H1 (cell line): ENCODE data around the gene GPR68. TPM values are rescaled to one million over a fixed set of nuclear protein-coding genes. Genes with fewer than 3 reads are reported as not detected.

Experiments
- CTCF ChIA-PET: fragments of 300-600 bp; sonication (Branson Sonifier 250); formaldehyde crosslinking; loops from one replicate; lab custom pipeline; 2021; ENCODE audit not compliant: partially characterized antibody; lab: Charles Lee
- POLR2A ChIA-PET: fragments of 300-600 bp; sonication (Branson Sonifier 250); formaldehyde crosslinking; loops from one replicate; lab custom pipeline; 2021; ENCODE audit warnings: inconsistent platforms; ENCODE audit not compliant: partially characterized antibody; lab: Charles Lee
- DNase-seq, 2 experiments: peaks; one replicate each; pipeline versions ENCODE4 v3.0.0 to v3.0.0-alpha.2; 2010 to 2022; ENCODE audit warnings: low spot score in 2 of 2, low read depth in 1 of 2, mixed read lengths in 1 of 2
- FAIRE-seq: peaks from 2 replicates; lab custom pipeline; 2011; peaks lifted over from hg19 to GRCh38; lab: Jason Lieb, UNC
- H2AFZ ChIP-seq: 2 replicates; pipeline ENCODE4 v1.8.1; 2012; ENCODE audit warnings: low read length, inconsistent platforms
- H2AK5ac ChIP-seq: 2 replicates; pipeline ENCODE4 v1.6.1; 2013; ENCODE audit warnings: low read depth, low read length
- H2BK120ac ChIP-seq: replicated peaks from 2 replicates; pipeline ENCODE3; 2013; ENCODE audit warnings: low read depth, low read length, inconsistent platforms
- H2BK12ac ChIP-seq: 2 replicates; pipeline ENCODE4 v1.6.1; 2013; ENCODE audit warnings: low read depth, low read length
- H2BK15ac ChIP-seq: 2 replicates; pipeline ENCODE4 v1.6.1; 2013; ENCODE audit warnings: low read length
- H2BK20ac ChIP-seq: 2 replicates; pipeline ENCODE4 v1.6.1; 2013; ENCODE audit warnings: low read length
- H2BK5ac ChIP-seq: 2 replicates; pipeline ENCODE4 v1.6.1; 2013; ENCODE audit warnings: low read depth, low read length
- H3K14ac ChIP-seq: 2 replicates; pipeline ENCODE4 v1.6.1; 2013; ENCODE audit warnings: inconsistent platforms; ENCODE audit not compliant: insufficient read length
- H3K18ac ChIP-seq: 2 replicates; pipeline ENCODE4 v1.6.1; 2013; ENCODE audit warnings: low read length; ENCODE audit errors: extremely low read depth
- H3K23ac ChIP-seq: 2 replicates; pipeline ENCODE4 v1.6.1; 2013; ENCODE audit warnings: inconsistent platforms; ENCODE audit not compliant: insufficient read length
- H3K23me2 ChIP-seq: 2 replicates; pipeline ENCODE4 v1.6.1; 2013; ENCODE audit warnings: low read depth, low read length
- H3K27ac ChIP-seq: 2 replicates; pipeline ENCODE4 v1.6.1; 2011; ENCODE audit warnings: low read depth, low read length, inconsistent platforms
- H3K27me3 ChIP-seq, 4 experiments: replicated peaks in 1 of 4; 1 replicate in 1 of 4; 2 replicates in 3 of 4; pipeline versions ENCODE4 v1.6.1 to v1.8.1; 2011 to 2013; ENCODE audit warnings: low read length in 3 of 4, mild to moderate bottlenecking in 3 of 4, inconsistent platforms in 2 of 4, mixed read lengths in 2 of 4, moderate library complexity in 1 of 4; ENCODE audit not compliant: control insufficient read depth in 3 of 4, insufficient read depth in 3 of 4; ENCODE audit errors: extremely low read depth in 1 of 4
- H3K36me3 ChIP-seq, 4 experiments: 2 replicates each; pipeline versions ENCODE4 v1.6.1 to v1.8.1; 2011 to 2013; ENCODE audit warnings: mild to moderate bottlenecking in 4 of 4, low read length in 3 of 4, moderate library complexity in 2 of 4, control low read depth in 1 of 4, inconsistent platforms in 1 of 4; ENCODE audit not compliant: insufficient read depth in 4 of 4, control insufficient read depth in 2 of 4
- H3K4ac ChIP-seq: replicated peaks from 2 replicates; pipeline ENCODE3; 2013; ENCODE audit warnings: low read length, low read depth, mixed read lengths, inconsistent platforms; ENCODE audit not compliant: insufficient read length
- H3K4me1 ChIP-seq, 4 experiments: replicated peaks in 1 of 4; 1 replicate in 1 of 4; 2 replicates in 3 of 4; pipeline versions ENCODE4 v1.6.1 to v1.8.1; 2011 to 2013; ENCODE audit warnings: low read length in 3 of 4, inconsistent platforms in 2 of 4, mixed read lengths in 1 of 4; ENCODE audit not compliant: insufficient read depth in 4 of 4, control insufficient read depth in 3 of 4
- H3K4me2 ChIP-seq, 2 experiments: 2 replicates each; pipeline versions ENCODE4 v1.6.1 to v1.8.1; 2011 to 2013; ENCODE audit warnings: low read depth in 2 of 2, low read length in 2 of 2, control low read depth in 1 of 2, inconsistent platforms in 1 of 2, mild to moderate bottlenecking in 1 of 2; ENCODE audit not compliant: insufficient read depth in 1 of 2
- H3K4me3 ChIP-seq, 4 experiments: fragments of 200-600, 300-600 bp in 1 of 4; sonication (generic), shearing (Covaris generic), sonication (Bioruptor Twin) in 1 of 4; 2 replicates each; pipeline versions ENCODE4 v1.5.1 to v1.8.1; 2011 to 2016; ENCODE audit warnings: low read length in 4 of 4, low read depth in 3 of 4, control low read depth in 2 of 4, inconsistent platforms in 2 of 4, mild to moderate bottlenecking in 2 of 4, mixed read lengths in 1 of 4, moderate library complexity in 1 of 4; ENCODE audit not compliant: insufficient read depth in 2 of 4; ENCODE audit errors: extremely low read depth in 1 of 4
- H3K56ac ChIP-seq: replicated peaks from 2 replicates; pipeline ENCODE3; 2013; ENCODE audit warnings: low read depth, mild to moderate bottlenecking, mixed read lengths, low read length, inconsistent platforms; ENCODE audit not compliant: insufficient read length
- H3K79me1 ChIP-seq: 2 replicates; pipeline ENCODE4 v1.6.1; 2013; ENCODE audit warnings: low read depth, low read length, control low read depth
- H3K79me2 ChIP-seq, 2 experiments: 2 replicates each; pipeline versions ENCODE4 v1.6.1 to v1.8.1; 2012 to 2013; ENCODE audit warnings: low read length in 2 of 2, mild to moderate bottlenecking in 2 of 2, inconsistent platforms in 1 of 2; ENCODE audit not compliant: insufficient read depth in 2 of 2, control insufficient read depth in 1 of 2
- H3K9ac ChIP-seq, 4 experiments: replicated peaks in 1 of 4; 1 replicate in 1 of 4; 2 replicates in 3 of 4; pipeline versions ENCODE4 v1.6.1 to v1.8.1; 2011 to 2013; ENCODE audit warnings: low read depth in 3 of 4, low read length in 3 of 4, control low read depth in 2 of 4, mild to moderate bottlenecking in 2 of 4, moderate library complexity in 2 of 4, inconsistent platforms in 1 of 4; ENCODE audit errors: extremely low read depth in 1 of 4
- H3K9me3 ChIP-seq, 2 experiments: 2 replicates each; pipeline versions ENCODE4 v1.6.1 to v1.8.1; 2012 to 2013; ENCODE audit warnings: mild to moderate bottlenecking in 2 of 2, moderate library complexity in 2 of 2, control low read depth in 1 of 2, inconsistent platforms in 1 of 2, low read depth in 1 of 2, low read length in 1 of 2, mixed read lengths in 1 of 2; ENCODE audit not compliant: insufficient read depth in 2 of 2
- H4K20me1 ChIP-seq, 2 experiments: replicated peaks in 1 of 2; 2 replicates each; pipeline versions ENCODE3 to v1.8.1; 2011 to 2013; ENCODE audit warnings: inconsistent platforms in 2 of 2, low read length in 2 of 2, mild to moderate bottlenecking in 1 of 2; ENCODE audit not compliant: insufficient read depth in 2 of 2, control insufficient read depth in 1 of 2
- H4K5ac ChIP-seq: 2 replicates; pipeline ENCODE4 v1.6.1; 2013; ENCODE audit warnings: low read length, low read depth, mixed read lengths, inconsistent platforms; ENCODE audit not compliant: insufficient read length
- H4K8ac ChIP-seq: 2 replicates; pipeline ENCODE4 v1.8.0; 2013; ENCODE audit warnings: mild to moderate bottlenecking, moderate library complexity, low read length, inconsistent platforms; ENCODE audit not compliant: insufficient read depth; ENCODE audit errors: extremely low read depth
- H4K91ac ChIP-seq: replicated peaks from 2 replicates; pipeline ENCODE3; 2013; ENCODE audit warnings: low read length, mixed read lengths, inconsistent platforms; ENCODE audit not compliant: insufficient read length
- CEBPB ChIP-seq: IDR thresholded peaks from 2 replicates; pipeline ENCODE4 v1.6.1; 2012; ENCODE audit warnings: low read depth, low read length
- CHD2 ChIP-seq: IDR thresholded peaks from 2 replicates; pipeline ENCODE4 v1.6.1; 2012; ENCODE audit warnings: low read length, improper control_type of control experiment
- WGBS, 2 experiments: shearing (Covaris generic) in 1 of 2; methylation state at CpG; one replicate each; pipeline versions ENCODE4 v1.1.6 to v1.1.7; 2013 to 2015; ENCODE audit warnings: low lambda C conversion rate in 2 of 2, mixed read lengths in 2 of 2, inconsistent platforms in 1 of 2, low coverage in 1 of 2, missing lambda C conversion rate in 1 of 2; ENCODE audit not compliant: insufficient replicate concordance in 2 of 2, insufficient coverage in 1 of 2, insufficient read length in 1 of 2; ENCODE audit errors: extremely low coverage in 1 of 2, missing lambda C conversion rate in 1 of 2; 5-methylcytosine and 5-hydroxymethylcytosine counted together
- polyA plus RNA-seq, 7 experiments: library from polyadenylated mRNA; depleted of rRNA in 3 of 7; stranded (reverse) in 5 of 7; unstranded in 2 of 7; fragments of >200 nt in 5 of 7; fragments of 200-250 nt in 2 of 7; gene quantifications; 1 replicate in 5 of 7; 2 replicates in 1 of 7; 4 replicates in 1 of 7; pipeline versions ENCODE4 v1.2.1 to v1.2.3, GENCODE V29; 2011 to 2013; ENCODE audit warnings: missing spikeins in 2 of 7, mixed read lengths in 2 of 7
- total RNA-seq: library from RNA; stranded (reverse); fragmentation: NEBNext Ultra II Directional; extraction: Animal tissue kit (Norgen Biotek cat#: 25700); gene quantifications from 2 replicates; pipeline ENCODE4 v1.2.1, GENCODE V29; 2021

Gene GPR68
- total and polyA plus RNA-seq, 2 of the 8 experiments (the other 6 are each of a cell fraction or from before 2014, with no cell fraction given): 0.22 to 0.76 TPM

- ChIA-PET CTCF (interaction anchor here (0.9 to 3.2 kb wide), 6 partner anchors 10 to 85 kb away, joined by 3 to 16 read pairs (median 4); no protein-coding TSS in a partner anchor), POLR2A (interaction anchor here (0.7 kb wide), 1 partner anchor 27 kb away, joined by 3 read pairs; no protein-coding TSS in a partner anchor)
- Histone ChIP-seq H2BK15ac (no peak overlapping the region), H4K91ac (no peak overlapping the region), H3K56ac (no peak overlapping the region), H3K4me2 (no peak overlapping the region), H3K14ac (no peak overlapping the region), H3K4ac (no peak overlapping the region), H2AFZ (no peak overlapping the region), H3K27ac (no peak overlapping the region), H3K79me2 (no peaks in the 10 kb centered on the region), H4K8ac (no peak overlapping the region), H3K23me2 (peaks cover 10% of the 10 kb centered on the region; the same call in 1 of the 2 replicates), H3K18ac (no peak overlapping the region), H3K4me3 (no peak overlapping the region), H3K9ac (no peak overlapping the region), H3K36me3 (no peaks in the 10 kb centered on the region), H4K20me1 (no peaks in the 10 kb centered on the region), H2BK5ac (no peak overlapping the region), H4K5ac (no peak overlapping the region), H2BK20ac (no peak overlapping the region), H3K23ac (no peak overlapping the region), H2BK12ac (no peak overlapping the region), H3K4me1 (peaks cover 0 to 6% (median 1%) of the 10 kb centered on the region in 4 experiments; a peak in 6 of 7 replicates), H3K79me1 (no peaks in the 10 kb centered on the region), H2AK5ac (no peak overlapping the region), H3K9me3 (no peaks in the 10 kb centered on the region), H3K27me3 (peaks cover 0 to 27% (median 21%) of the 10 kb centered on the region in 4 experiments; a peak in 6 of 7 replicates), H2BK120ac (no peak overlapping the region)
- DNase-seq (no peak), FAIRE-seq (no peak)
- WGBS, 2 experiments: 90% methylated on average over 11 of the region's 11 CpGs; no CpG with 5 or more reads in 1 of the 2 experiments
- TF ChIP-seq CEBPB: peak; percentile 19; the same call in 1 of the 2 replicates
- no peak for TF ChIP-seq CHD2
These were observed 17.6 kb upstream of the GPR68 start for GRCh38 chr14:91261986-91262549.
